HUES64 (cell line): Measurements from ENCODE around the gene DYSF.

Experiments
- H3K27ac ChIP-seq: 2 replicates; pipeline ENCODE4 v1.7.0; 2013; ENCODE audit warnings: low read depth, low read length, inconsistent platforms
- H3K27me3 ChIP-seq: 2 replicates; pipeline ENCODE4 v1.6.1; 2013; ENCODE audit warnings: mild to moderate bottlenecking, low read length; ENCODE audit not compliant: insufficient read depth
- H3K36me3 ChIP-seq: 2 replicates; pipeline ENCODE4 v1.6.1; 2013; ENCODE audit warnings: mild to moderate bottlenecking, low read length; ENCODE audit not compliant: insufficient read depth
- H3K4me1 ChIP-seq: 2 replicates; pipeline ENCODE4 v1.6.1; 2013; ENCODE audit warnings: mild to moderate bottlenecking, low read length, moderate library complexity; ENCODE audit not compliant: insufficient read depth
- H3K4me3 ChIP-seq: 2 replicates; pipeline ENCODE4 v1.5.1; 2013; ENCODE audit warnings: mild to moderate bottlenecking, low read length, moderate library complexity
- H3K9ac ChIP-seq: 2 replicates; pipeline ENCODE4 v1.6.1; 2013; ENCODE audit warnings: mild to moderate bottlenecking, low read depth, low read length
- H3K9me3 ChIP-seq: 2 replicates; pipeline ENCODE4 v1.6.1; 2013; ENCODE audit warnings: low read depth, low read length; ENCODE audit not compliant: insufficient read depth
- WGBS: fragments of 150-250, 120-280 bp; methylation state at CpG from one replicate; pipeline ENCODE4 v1.1.7; 2013; ENCODE audit warnings: missing lambda C conversion rate; 5-methylcytosine and 5-hydroxymethylcytosine counted together

DYSF gene

DNA sequence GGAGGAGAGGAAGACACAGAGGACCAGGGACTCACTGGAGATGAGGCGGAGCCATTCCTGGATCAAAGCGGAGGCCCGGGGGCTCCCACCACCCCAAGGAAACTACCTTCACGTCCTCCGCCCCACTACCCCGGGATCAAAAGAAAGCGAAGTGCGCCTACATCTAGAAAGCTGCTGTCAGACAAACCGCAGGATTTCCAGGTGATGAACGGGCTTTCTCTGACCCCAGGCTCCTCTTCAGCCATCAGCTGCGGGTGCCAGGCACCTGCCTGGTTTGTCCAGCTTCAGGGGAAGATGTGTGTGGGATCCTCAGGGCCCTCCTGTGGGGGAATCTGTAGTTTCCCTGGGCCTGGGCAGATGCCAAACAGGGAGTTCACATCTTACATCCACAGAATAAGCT, 60.4 kb downstream of the DYSF start:
- H3K36me3 ChIP-seq, result no peaks in the 10 kb centered on the region
- no peak overlapping the region for H3K9ac ChIP-seq
- H3K27me3 ChIP-seq, result no peaks in the 10 kb centered on the region; the same call in 1 of the 2 replicates
- no peak overlapping the region for H3K4me3 ChIP-seq
- 93% methylated on average over 11 of the region's 11 CpGs for WGBS
- H3K4me1 ChIP-seq, result no peaks in the 10 kb centered on the region
- H3K9me3 ChIP-seq, result no peaks in the 10 kb centered on the region
- H3K27ac ChIP-seq, result no peak overlapping the region

DNA sequence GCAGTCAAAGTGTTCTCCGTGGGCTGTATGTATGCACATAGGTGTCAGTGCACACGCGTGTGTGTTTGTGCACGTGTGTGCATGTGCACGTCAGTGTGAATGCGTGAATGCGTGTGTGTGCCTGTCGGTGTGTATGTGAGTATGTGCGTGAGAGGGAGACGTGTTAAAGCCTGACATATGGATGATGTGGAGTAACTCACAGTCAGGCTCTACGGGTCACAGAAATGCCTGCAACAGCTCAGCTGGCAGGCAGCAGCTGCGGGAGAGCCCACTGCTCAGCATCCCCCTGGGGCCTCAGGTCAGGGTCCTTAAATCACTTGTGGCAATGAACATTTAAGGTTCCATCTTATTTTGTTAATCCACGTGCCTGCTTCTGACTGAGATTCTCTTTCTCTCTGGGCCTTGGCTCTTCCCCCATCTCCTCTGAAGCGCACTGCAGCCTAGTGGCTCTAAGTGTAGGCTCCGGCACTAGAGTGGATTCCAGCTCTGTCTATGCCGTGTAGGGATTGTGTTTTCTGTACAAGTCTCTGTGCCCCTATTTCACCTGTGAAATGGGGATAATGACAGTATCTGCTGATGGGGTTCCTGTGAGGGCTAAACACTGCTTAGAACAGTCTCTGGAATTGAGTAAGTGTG, 63.0 kb downstream of the DYSF start:
- no peaks in the 10 kb centered on the region for H3K9me3 ChIP-seq
- no peak overlapping the region for H3K27ac ChIP-seq
- 92% methylated on average over 16 of the region's 16 CpGs for WGBS
- no peak overlapping the region for H3K4me3 ChIP-seq
- no peaks in the 10 kb centered on the region for H3K4me1 ChIP-seq
- H3K9ac ChIP-seq, result no peak overlapping the region
- H3K27me3 ChIP-seq, result no peaks in the 10 kb centered on the region; the same call in 1 of the 2 replicates
- no peaks in the 10 kb centered on the region for H3K36me3 ChIP-seq

- Histone ChIP-seq H3K27ac (no peak overlapping the region), H3K4me1 (no peaks in the 10 kb centered on the region), H3K27me3 (no peaks in the 10 kb centered on the region; the same call in 1 of the 2 replicates), H3K36me3 (no peaks in the 10 kb centered on the region), H3K9me3 (no peaks in the 10 kb centered on the region), H3K4me3 (no peak overlapping the region), H3K9ac (no peak overlapping the region)
- WGBS, result 85% methylated on average over 4 of the region's 4 CpGs
Measured at GRCh38 chr2:71517851-71518250, 64.5 kb downstream of the DYSF start.

DNA sequence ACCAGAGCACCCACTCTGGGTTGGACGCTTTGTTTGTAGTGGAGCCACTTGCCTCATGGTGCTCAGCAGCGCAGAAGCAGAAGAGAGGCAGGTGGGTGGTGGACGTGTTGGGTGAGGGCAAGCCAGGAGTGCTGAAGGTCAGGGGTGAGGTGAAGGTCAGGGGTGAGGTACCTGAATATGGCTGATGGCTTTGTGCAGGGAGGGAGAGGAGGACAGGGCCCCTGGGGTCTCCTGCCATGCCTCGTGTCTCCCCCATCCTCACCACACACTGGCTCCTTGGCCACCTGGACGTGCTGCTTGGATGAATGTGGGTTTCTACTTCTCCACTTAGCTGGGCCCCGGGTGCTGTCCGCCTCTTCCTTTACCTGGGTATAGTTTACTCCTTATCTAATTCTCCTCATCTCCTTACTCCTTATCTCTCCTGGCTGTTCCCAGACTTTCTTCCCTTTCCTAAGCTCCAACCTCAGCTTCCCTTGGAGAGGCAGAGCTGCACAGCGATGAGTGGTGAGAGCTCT, 68.1 kb downstream of the DYSF start:
- Histone ChIP-seq H3K4me1 (no peaks in the 10 kb centered on the region), H3K36me3 (no peaks in the 10 kb centered on the region), H3K9ac (no peak overlapping the region), H3K9me3 (no peaks in the 10 kb centered on the region), H3K4me3 (no peak overlapping the region), H3K27ac (no peak overlapping the region), H3K27me3 (no peaks in the 10 kb centered on the region; the same call in 1 of the 2 replicates)
- WGBS, result 93% methylated on average over 8 of the region's 8 CpGs

GRCh38 chr2:71524476-71524875, 71.1 kb downstream of the DYSF start:
- no peaks in the 10 kb centered on the region for H3K27me3 ChIP-seq
- no peak overlapping the region for H3K4me3 ChIP-seq
- 93% methylated on average over 6 of the region's 6 CpGs for WGBS
- no peak overlapping the region for H3K27ac ChIP-seq
- no peaks in the 10 kb centered on the region for H3K36me3 ChIP-seq
- H3K9me3 ChIP-seq, result no peaks in the 10 kb centered on the region
- peaks cover 17% of the 10 kb centered on the region for H3K4me1 ChIP-seq
- H3K9ac ChIP-seq, result no peak overlapping the region

GRCh38 chr2:71526141-71526540, 72.8 kb downstream of the DYSF start:
- H3K27me3 ChIP-seq, result no peaks in the 10 kb centered on the region
- H3K36me3 ChIP-seq, result no peaks in the 10 kb centered on the region

DNA sequence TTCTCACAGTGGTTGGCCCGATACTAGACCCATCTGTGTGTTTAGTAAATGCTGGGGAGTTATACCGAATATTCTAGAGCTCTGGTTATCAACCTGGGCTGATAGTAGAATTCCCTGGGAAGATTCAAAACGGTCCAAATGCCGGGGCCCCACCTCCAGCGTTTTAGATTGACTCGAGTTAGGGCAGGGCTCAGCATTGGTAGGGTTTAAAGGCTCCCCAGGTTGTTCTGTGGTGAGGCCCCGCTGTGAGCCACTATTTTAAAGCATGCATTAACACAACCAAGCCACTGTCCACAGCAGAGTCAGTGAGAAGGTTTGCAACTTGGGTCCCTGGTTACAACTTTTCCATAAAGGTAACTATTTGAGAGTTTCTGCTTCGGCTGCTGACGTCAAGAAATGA, 73.6 kb downstream of the DYSF start:
- Histone ChIP-seq H3K9ac (no peak overlapping the region), H3K4me1 (peaks cover 17% of the 10 kb centered on the region), H3K4me3 (no peak overlapping the region), H3K36me3 (no peaks in the 10 kb centered on the region), H3K9me3 (no peaks in the 10 kb centered on the region), H3K27ac (no peak overlapping the region), H3K27me3 (no peaks in the 10 kb centered on the region)
- WGBS, result 59% methylated on average over 9 of the region's 9 CpGs

More at GRCh38 chr2:71526141-71526540, 72.8 kb downstream of the DYSF start:
- Histone ChIP-seq H3K9ac (no peak overlapping the region), H3K4me1 (peaks cover 17% of the 10 kb centered on the region), H3K4me3 (no peak overlapping the region), H3K27ac (no peak overlapping the region), H3K9me3 (no peaks in the 10 kb centered on the region)
- 95% methylated on average over 17 of the region's 17 CpGs for WGBS

DNA sequence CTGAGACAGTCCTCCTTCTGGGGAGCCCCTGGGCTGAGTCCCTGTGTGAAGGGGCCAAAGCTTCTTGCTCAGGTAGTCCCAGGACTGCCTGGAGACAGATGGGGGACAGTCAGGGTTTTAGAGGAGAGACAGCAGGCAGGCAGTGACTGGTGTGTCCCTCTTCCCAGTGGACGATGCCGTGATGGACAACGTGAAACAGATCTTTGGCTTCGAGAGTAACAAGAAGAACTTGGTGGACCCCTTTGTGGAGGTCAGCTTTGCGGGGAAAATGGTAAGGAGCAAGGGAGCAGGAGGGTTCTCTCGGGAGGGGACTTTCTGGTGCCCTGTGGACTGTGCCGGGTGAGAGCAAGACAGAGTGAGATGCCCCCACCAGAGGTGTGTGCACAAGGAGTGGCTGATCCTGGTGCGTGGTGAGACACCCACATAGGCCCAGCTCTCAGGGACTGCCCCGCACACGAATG, 74.8 kb downstream of the DYSF start:
- no peak overlapping the region for H3K4me3 ChIP-seq
- no peak overlapping the region for H3K27ac ChIP-seq
- 91% methylated on average over 10 of the region's 10 CpGs for WGBS
- no peaks in the 10 kb centered on the region for H3K9me3 ChIP-seq
- H3K27me3 ChIP-seq, result no peaks in the 10 kb centered on the region
- no peak overlapping the region for H3K9ac ChIP-seq
- no peaks in the 10 kb centered on the region for H3K36me3 ChIP-seq
- peaks cover 17% of the 10 kb centered on the region for H3K4me1 ChIP-seq

GRCh38 chr2:71528749-71529148, 75.4 kb downstream of the DYSF start:
- Histone ChIP-seq H3K27me3 (no peaks in the 10 kb centered on the region), H3K36me3 (no peaks in the 10 kb centered on the region), H3K9ac (no peak overlapping the region), H3K9me3 (no peaks in the 10 kb centered on the region), H3K4me3 (no peak overlapping the region), H3K27ac (no peak overlapping the region), H3K4me1 (peaks cover 17% of the 10 kb centered on the region)
- WGBS, result 88% methylated on average over 4 of the region's 4 CpGs

DNA sequence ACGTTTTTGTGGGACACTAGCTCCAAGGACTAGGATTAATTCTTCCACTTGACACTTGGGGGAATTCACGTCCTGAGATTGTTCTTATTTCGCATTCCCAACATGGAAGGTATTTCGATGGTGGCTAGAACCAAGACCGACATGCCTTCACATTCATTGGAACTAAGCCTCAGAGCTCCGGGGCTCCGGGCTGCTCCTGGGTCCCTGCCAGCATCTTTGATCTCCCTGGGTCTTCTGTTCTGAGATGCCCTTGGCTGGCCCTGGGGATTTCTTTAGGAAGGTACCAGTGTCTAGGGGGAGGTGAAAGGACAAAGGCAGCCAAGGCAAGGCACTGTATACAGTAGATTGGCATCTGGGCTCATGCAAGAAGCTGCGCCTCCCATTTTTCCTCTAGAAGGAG, 76.8 kb downstream of the DYSF start:
- no peak overlapping the region for H3K27ac ChIP-seq
- H3K27me3 ChIP-seq, result no peaks in the 10 kb centered on the region
- no peaks in the 10 kb centered on the region for H3K9me3 ChIP-seq
- 82% methylated on average over 8 of the region's 8 CpGs for WGBS
- H3K4me1 ChIP-seq, result peaks cover 17% of the 10 kb centered on the region
- no peak overlapping the region for H3K9ac ChIP-seq
- H3K36me3 ChIP-seq, result no peaks in the 10 kb centered on the region
- no peak overlapping the region for H3K4me3 ChIP-seq

DNA sequence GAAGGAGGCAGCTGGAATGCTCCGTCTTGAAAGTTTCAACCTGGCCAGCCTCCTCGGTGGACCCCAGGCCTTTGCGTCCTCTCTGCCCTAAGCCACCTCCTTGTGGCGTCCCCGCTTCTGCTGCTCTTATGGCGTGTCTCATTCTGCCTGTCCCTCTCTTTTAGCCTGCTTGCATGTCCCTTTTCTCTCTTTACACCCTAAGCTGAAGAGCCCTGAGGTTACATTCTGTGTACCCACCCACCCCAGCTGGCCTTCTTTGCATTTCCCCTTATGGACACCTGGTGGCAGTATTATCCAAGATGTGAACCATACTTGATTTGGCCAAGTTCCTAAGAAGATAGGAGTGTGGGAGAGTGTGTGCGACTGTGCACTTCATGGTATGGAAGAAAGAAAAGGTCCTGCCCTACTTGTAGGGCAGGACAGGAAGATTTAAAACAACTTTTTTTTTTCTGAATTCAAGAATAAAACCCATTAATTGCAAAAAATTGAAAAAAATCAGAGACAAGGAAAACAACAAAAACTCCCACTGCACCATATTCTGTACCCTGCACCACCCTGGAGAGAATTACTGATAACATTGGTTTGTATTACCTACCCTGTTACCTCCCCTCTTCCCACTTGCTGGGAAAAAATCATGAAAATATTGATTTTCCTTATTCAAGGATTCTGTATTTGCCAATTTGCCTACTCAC, 77.4 kb downstream of the DYSF start:
- Histone ChIP-seq H3K36me3 (no peaks in the 10 kb centered on the region), H3K27me3 (no peaks in the 10 kb centered on the region), H3K9me3 (no peaks in the 10 kb centered on the region), H3K4me1 (peaks cover 17% of the 10 kb centered on the region), H3K4me3 (no peak overlapping the region), H3K27ac (no peak overlapping the region), H3K9ac (no peak overlapping the region)
- WGBS, result 88% methylated on average over 7 of the region's 7 CpGs
